HEK293 (cell line): ENCODE results near the gene COQ4.
A peak's percentile ranks its signal among the peaks of the same experiment; 100 is the strongest.

Experiments
- BCL11A ChIP-seq: fragments of 450-650 bp; formaldehyde crosslinking; IDR thresholded peaks from 2 replicates; pipeline ENCODE4 v1.5.1; 2016; ENCODE audit warnings: low read depth, missing biosample characterization, missing genetic modification characterization
- GLIS1 ChIP-seq: fragments of 450-650 bp; formaldehyde crosslinking; IDR thresholded peaks from 2 replicates; pipeline ENCODE4 v1.5.1; 2016; ENCODE audit warnings: missing biosample characterization, missing genetic modification characterization
- INSM2 ChIP-seq: fragments of 450-650 bp; formaldehyde crosslinking; IDR thresholded peaks from 2 replicates; pipeline ENCODE4 v1.5.1; 2016; ENCODE audit warnings: missing biosample characterization, missing genetic modification characterization
- PRDM1 ChIP-seq: fragments of 450-650 bp; formaldehyde crosslinking; IDR thresholded peaks from 2 replicates; pipeline ENCODE4; 2016; ENCODE audit warnings: missing biosample characterization, missing genetic modification characterization
- SALL2 ChIP-seq: fragments of 450-650 bp; formaldehyde crosslinking; IDR thresholded peaks from 2 replicates; pipeline ENCODE4 v1.5.0; 2017; ENCODE audit warnings: missing biosample characterization, mild to moderate bottlenecking, missing genetic modification characterization, borderline replicate concordance
- YY2 ChIP-seq: fragments of 450-650 bp; formaldehyde crosslinking; IDR thresholded peaks from 2 replicates; pipeline ENCODE4 v1.5.1; 2016; ENCODE audit warnings: missing biosample characterization, missing genetic modification characterization
- ZBTB1 ChIP-seq: fragments of 450-650 bp; formaldehyde crosslinking; IDR thresholded peaks from 2 replicates; pipeline ENCODE4 v1.5.1; 2016; ENCODE audit warnings: missing biosample characterization, missing genetic modification characterization
- ZBTB20 ChIP-seq: fragments of 450-650 bp; formaldehyde crosslinking; IDR thresholded peaks from 2 replicates; pipeline ENCODE4 v1.5.1; 2016; ENCODE audit warnings: missing biosample characterization, missing genetic modification characterization
- ZFP3 ChIP-seq: fragments of 450-650 bp; formaldehyde crosslinking; IDR thresholded peaks from 2 replicates; pipeline ENCODE4 v1.5.1; 2016; ENCODE audit warnings: low read depth, missing biosample characterization, missing genetic modification characterization
- ZNF114 ChIP-seq: fragments of 450-650 bp; formaldehyde crosslinking; IDR thresholded peaks from 2 replicates; pipeline ENCODE4 v1.5.0; 2017; ENCODE audit warnings: missing biosample characterization, missing genetic modification characterization
- ZNF121 ChIP-seq: fragments of 450-650 bp; formaldehyde crosslinking; IDR thresholded peaks from 2 replicates; pipeline ENCODE4 v1.5.1; 2016; ENCODE audit warnings: missing biosample characterization, missing genetic modification characterization
- ZNF132 ChIP-seq: fragments of 450-650 bp; formaldehyde crosslinking; IDR thresholded peaks from 2 replicates; pipeline ENCODE4 v1.5.1; 2017; ENCODE audit warnings: missing biosample characterization, missing genetic modification characterization, borderline replicate concordance
- ZNF140 ChIP-seq: fragments of 450-650 bp; formaldehyde crosslinking; IDR thresholded peaks from 2 replicates; pipeline ENCODE4 v1.5.1; 2016; ENCODE audit warnings: missing biosample characterization, missing genetic modification characterization
- ZNF157 ChIP-seq: fragments of 450-650 bp; formaldehyde crosslinking; IDR thresholded peaks from 2 replicates; pipeline ENCODE4 v1.5.1; 2016; ENCODE audit warnings: missing biosample characterization, missing genetic modification characterization
- ZNF221 ChIP-seq: fragments of 450-650 bp; formaldehyde crosslinking; IDR thresholded peaks from 2 replicates; pipeline ENCODE4 v1.5.1; 2017; ENCODE audit warnings: missing biosample characterization, missing genetic modification characterization, borderline replicate concordance
- ZNF37A ChIP-seq: fragments of 450-650 bp; IDR thresholded peaks from 2 replicates; pipeline ENCODE4 v1.5.1; 2018; ENCODE audit warnings: missing biosample characterization, missing genetic modification characterization
- ZNF398 ChIP-seq: fragments of 450-650 bp; formaldehyde crosslinking; IDR thresholded peaks from 2 replicates; pipeline ENCODE4 v1.5.1; 2017; ENCODE audit warnings: missing biosample characterization, missing genetic modification characterization
- ZNF449 ChIP-seq: fragments of 450-650 bp; formaldehyde crosslinking; IDR thresholded peaks from 2 replicates; pipeline ENCODE4 v1.5.1; 2017; ENCODE audit warnings: missing biosample characterization, mild to moderate bottlenecking, missing genetic modification characterization, moderate library complexity
- ZNF473 ChIP-seq: fragments of 450-650 bp; formaldehyde crosslinking; IDR thresholded peaks from 2 replicates; pipeline ENCODE4 v1.5.1; 2017; ENCODE audit warnings: missing biosample characterization, missing genetic modification characterization
- ZNF48 ChIP-seq: fragments of 450-650 bp; formaldehyde crosslinking; IDR thresholded peaks from 2 replicates; pipeline ENCODE4 v1.5.1; 2016; ENCODE audit warnings: missing biosample characterization, missing genetic modification characterization
- ZNF530 ChIP-seq: fragments of 450-650 bp; formaldehyde crosslinking; IDR thresholded peaks from 2 replicates; pipeline ENCODE4 v1.5.1; 2016; ENCODE audit warnings: low read depth, missing biosample characterization, missing genetic modification characterization
- ZNF560 ChIP-seq: fragments of 450-650 bp; formaldehyde crosslinking; IDR thresholded peaks from 2 replicates; pipeline ENCODE4 v1.5.1; 2017; ENCODE audit warnings: missing biosample characterization, missing genetic modification characterization, borderline replicate concordance
- ZNF610 ChIP-seq: fragments of 450-650 bp; formaldehyde crosslinking; IDR thresholded peaks from 2 replicates; pipeline ENCODE4 v1.5.1; 2016; ENCODE audit warnings: missing biosample characterization, missing genetic modification characterization, borderline replicate concordance
- ZNF629 ChIP-seq: fragments of 450-650 bp; formaldehyde crosslinking; IDR thresholded peaks from 2 replicates; pipeline ENCODE4 v1.5.1; 2017; ENCODE audit warnings: missing biosample characterization, missing genetic modification characterization
- ZNF639 ChIP-seq: fragments of 450-650 bp; formaldehyde crosslinking; IDR thresholded peaks from 2 replicates; pipeline ENCODE4 v1.5.1; 2016; ENCODE audit warnings: missing biosample characterization, missing genetic modification characterization
- ZNF660 ChIP-seq: fragments of 450-650 bp; IDR thresholded peaks from 2 replicates; pipeline ENCODE4 v1.5.1; 2018; ENCODE audit warnings: missing biosample characterization, mild to moderate bottlenecking, missing genetic modification characterization
- ZNF677 ChIP-seq: fragments of 450-650 bp; IDR thresholded peaks from 2 replicates; pipeline ENCODE4 v1.5.0; 2018; ENCODE audit warnings: missing biosample characterization, mild to moderate bottlenecking, missing genetic modification characterization, moderate library complexity
- ZNF776 ChIP-seq: fragments of 450-650 bp; formaldehyde crosslinking; IDR thresholded peaks from 2 replicates; pipeline ENCODE4 v1.5.0; 2017; ENCODE audit warnings: missing biosample characterization, missing genetic modification characterization, borderline replicate concordance
- ZNF791 ChIP-seq: fragments of 450-650 bp; formaldehyde crosslinking; IDR thresholded peaks from 2 replicates; pipeline ENCODE4 v1.5.1; 2016; ENCODE audit warnings: missing biosample characterization, missing genetic modification characterization
- ZNF792 ChIP-seq: fragments of 450-650 bp; formaldehyde crosslinking; IDR thresholded peaks from 2 replicates; pipeline ENCODE4 v1.5.1; 2016; ENCODE audit warnings: missing biosample characterization, missing genetic modification characterization
- TF ChIP-seq, protein P1 (sequence below): fragments of 450-650 bp; formaldehyde crosslinking; IDR thresholded peaks from 2 replicates; pipeline ENCODE4 v1.5.1; 2016; ENCODE audit warnings: missing biosample characterization, missing genetic modification characterization

The COQ4 gene

DNA sequence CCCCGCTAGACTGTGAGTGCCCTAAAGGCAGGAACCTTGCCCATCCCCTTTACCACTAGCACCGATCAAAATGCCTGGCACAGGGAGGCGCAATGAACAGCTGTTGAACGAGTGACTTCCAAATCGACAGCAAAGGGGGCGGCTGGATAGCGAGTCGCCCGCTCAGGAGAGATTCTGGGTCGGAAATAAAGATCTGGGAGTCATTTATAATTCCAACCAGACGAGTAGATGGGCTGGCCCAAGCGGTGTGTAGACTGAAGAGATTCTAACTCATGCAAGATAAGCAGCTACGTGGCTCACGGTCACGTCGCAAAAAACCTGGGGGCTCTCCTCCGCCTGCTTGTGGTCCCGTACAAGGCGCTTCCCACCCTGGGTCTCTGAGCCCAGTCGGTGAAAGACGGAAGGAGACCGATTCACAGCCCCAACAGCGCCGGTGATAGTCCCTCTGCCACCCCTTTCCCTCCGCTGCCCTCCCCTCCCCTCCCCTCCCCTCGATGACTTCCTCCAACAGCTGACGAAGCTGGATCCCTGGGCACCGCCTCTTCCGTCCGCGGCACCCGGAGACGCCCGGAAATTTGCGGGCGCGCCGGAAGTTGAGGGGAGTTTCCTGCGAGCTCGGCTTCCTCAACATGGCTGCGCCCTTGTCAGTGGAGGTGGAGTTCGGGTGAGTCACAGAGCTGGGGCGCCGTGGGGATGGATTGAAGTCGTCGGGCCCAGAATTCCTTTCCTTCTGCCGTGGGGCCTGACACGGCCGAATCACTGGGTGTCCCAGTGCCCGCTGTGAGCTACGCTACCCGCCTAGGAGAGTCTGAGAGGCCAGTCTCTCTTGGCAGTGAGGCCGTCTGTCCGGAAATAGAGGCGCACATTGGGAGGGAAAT, 48.4 kb downstream of the COQ4 start, which contains the start of gene URM1 (continued):
- TF ChIP-seq, protein P1, sequence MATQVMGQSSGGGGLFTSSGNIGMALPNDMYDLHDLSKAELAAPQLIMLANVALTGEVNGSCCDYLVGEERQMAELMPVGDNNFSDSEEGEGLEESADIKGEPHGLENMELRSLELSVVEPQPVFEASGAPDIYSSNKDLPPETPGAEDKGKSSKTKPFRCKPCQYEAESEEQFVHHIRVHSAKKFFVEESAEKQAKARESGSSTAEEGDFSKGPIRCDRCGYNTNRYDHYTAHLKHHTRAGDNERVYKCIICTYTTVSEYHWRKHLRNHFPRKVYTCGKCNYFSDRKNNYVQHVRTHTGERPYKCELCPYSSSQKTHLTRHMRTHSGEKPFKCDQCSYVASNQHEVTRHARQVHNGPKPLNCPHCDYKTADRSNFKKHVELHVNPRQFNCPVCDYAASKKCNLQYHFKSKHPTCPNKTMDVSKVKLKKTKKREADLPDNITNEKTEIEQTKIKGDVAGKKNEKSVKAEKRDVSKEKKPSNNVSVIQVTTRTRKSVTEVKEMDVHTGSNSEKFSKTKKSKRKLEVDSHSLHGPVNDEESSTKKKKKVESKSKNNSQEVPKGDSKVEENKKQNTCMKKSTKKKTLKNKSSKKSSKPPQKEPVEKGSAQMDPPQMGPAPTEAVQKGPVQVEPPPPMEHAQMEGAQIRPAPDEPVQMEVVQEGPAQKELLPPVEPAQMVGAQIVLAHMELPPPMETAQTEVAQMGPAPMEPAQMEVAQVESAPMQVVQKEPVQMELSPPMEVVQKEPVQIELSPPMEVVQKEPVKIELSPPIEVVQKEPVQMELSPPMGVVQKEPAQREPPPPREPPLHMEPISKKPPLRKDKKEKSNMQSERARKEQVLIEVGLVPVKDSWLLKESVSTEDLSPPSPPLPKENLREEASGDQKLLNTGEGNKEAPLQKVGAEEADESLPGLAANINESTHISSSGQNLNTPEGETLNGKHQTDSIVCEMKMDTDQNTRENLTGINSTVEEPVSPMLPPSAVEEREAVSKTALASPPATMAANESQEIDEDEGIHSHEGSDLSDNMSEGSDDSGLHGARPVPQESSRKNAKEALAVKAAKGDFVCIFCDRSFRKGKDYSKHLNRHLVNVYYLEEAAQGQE (tag by site-specific recombination): 0 out of 2 replicates have a peak, but pooled peaks have one; percentile 18
- TF ChIP-seq ZNF629 (tag by site-specific recombination): peak; percentile 40; the same call in 1 of the 2 replicates
- TF ChIP-seq ZNF791 (tag by site-specific recombination): no peak
- no peak for TF ChIP-seq SALL2 (tag by site-specific recombination)
- no peak for TF ChIP-seq ZNF157 (tag by site-specific recombination)
- TF ChIP-seq ZNF530 (tag by site-specific recombination): no peak
- peak; percentile 95 for TF ChIP-seq ZNF398 (tag by site-specific recombination)
- TF ChIP-seq YY2: peak; percentile 82
- TF ChIP-seq ZNF473 (tag by site-specific recombination): no peak
- no peak for TF ChIP-seq ZNF792 (tag by site-specific recombination)
- TF ChIP-seq ZNF140 (tag by site-specific recombination): no peak
- TF ChIP-seq ZNF37A (tag by site-specific recombination): no peak
- no peak for TF ChIP-seq ZNF132 (tag by site-specific recombination)
- no peak for TF ChIP-seq ZNF610 (tag by site-specific recombination)
- TF ChIP-seq INSM2 (tag by site-specific recombination): no peak
- no peak for TF ChIP-seq ZNF48 (tag by site-specific recombination)
- TF ChIP-seq PRDM1: no peak
- no peak for TF ChIP-seq ZFP3
- TF ChIP-seq ZNF114 (tag by site-specific recombination): no peak
- TF ChIP-seq ZNF121: no peak
- no peak for TF ChIP-seq BCL11A (tag by site-specific recombination)
- no peak for TF ChIP-seq ZNF560 (tag by site-specific recombination)
- TF ChIP-seq ZNF660 (tag by site-specific recombination): no peak
- TF ChIP-seq ZNF221 (tag by site-specific recombination): no peak
- 0 out of 2 replicates have a peak, but pooled peaks have one; percentile 18 for TF ChIP-seq ZNF639 (tag by site-specific recombination)
- TF ChIP-seq ZNF677 (tag by site-specific recombination): no peak
- no peak for TF ChIP-seq ZNF776 (tag by site-specific recombination)
- TF ChIP-seq ZBTB1 (tag by site-specific recombination): no peak
- TF ChIP-seq ZNF449 (tag by site-specific recombination): no peak
- TF ChIP-seq ZBTB20: no peak
- no peak for TF ChIP-seq GLIS1 (tag by site-specific recombination)
